GM18870 (cell line): ENCODE data around the gene TBC1D10A.

Source experiments
- ATAC-seq: cut with Tn5 transposase; IDR thresholded peaks from one replicate; pipeline ENCODE4 v1.9.1; 2021; ENCODE audit warnings: moderate library complexity; ENCODE audit not compliant: unreplicated experiment

TBC1D10A gene

GRCh38 chr22:30326706-30327362 lies at the start of gene TBC1D10A:
Gene TBC1D10A (minus strand): TSS chr22:30326941. CDS start chr22:30326881, 60 bp downstream.
- ATAC-seq: peak; percentile 81

GRCh38 chr22:30375312-30375849 lies 48.6 kb upstream of the TBC1D10A start:
- no peak for ATAC-seq

- ATAC-seq: no peak
Observed at GRCh38 chr22:30373331-30374325, 46.9 kb upstream of the TBC1D10A start.

GRCh38 chr22:30372915-30373314 lies 46.2 kb upstream of the TBC1D10A start:
- ATAC-seq: no peak

GRCh38 chr22:30371981-30372380 lies 45.2 kb upstream of the TBC1D10A start:
- ATAC-seq: no peak

- ATAC-seq: no peak
Observed at GRCh38 chr22:30371321-30371720, 44.6 kb upstream of the TBC1D10A start.

- no peak for ATAC-seq
Observed at GRCh38 chr22:30370641-30371230, 44.0 kb upstream of the TBC1D10A start.

GRCh38 chr22:30368420-30368819 lies 41.7 kb upstream of the TBC1D10A start:
- no peak for ATAC-seq

GRCh38 chr22:30365891-30366290 lies 39.1 kb upstream of the TBC1D10A start:
- ATAC-seq: no peak

- ATAC-seq: no peak
Observed at GRCh38 chr22:30362651-30363281, 36.0 kb upstream of the TBC1D10A start.

GRCh38 chr22:30361916-30362650 lies 35.3 kb upstream of the TBC1D10A start:
- no peak for ATAC-seq

GRCh38 chr22:30358541-30358940 lies 31.8 kb upstream of the TBC1D10A start:
- ATAC-seq: no peak

- ATAC-seq: no peak
Observed at GRCh38 chr22:30357650-30358215, 31.0 kb upstream of the TBC1D10A start.

- no peak for ATAC-seq
Observed at GRCh38 chr22:30357236-30357570, 30.5 kb upstream of the TBC1D10A start.

GRCh38 chr22:30356449-30357235 lies 29.9 kb upstream of the TBC1D10A start, which contains the start of the genes CCDC157 and SF3A1:
Gene CCDC157 (plus strand): TSS chr22:30357007. CDS start chr22:30366001, 8,994 bp downstream.
Gene SF3A1 (minus strand): TSS chr22:30356894. CDS start chr22:30356792, 102 bp downstream.
- ATAC-seq: peak; percentile 67

- no peak for ATAC-seq
Observed at GRCh38 chr22:30354644-30355043, 27.9 kb upstream of the TBC1D10A start.

- ATAC-seq: no peak
Observed at GRCh38 chr22:30351226-30351625, 24.5 kb upstream of the TBC1D10A start.

GRCh38 chr22:30348809-30349208 lies 22.1 kb upstream of the TBC1D10A start:
- no peak for ATAC-seq

GRCh38 chr22:30348404-30348803 lies 21.7 kb upstream of the TBC1D10A start:
- no peak for ATAC-seq
